ENCODE results near the gene METTL26.

Gene METTL26

GRCh38 chr16:637081-638018 lies 1.2 kb upstream of the METTL26 start:
- DNase-seq, result peak; percentile 62

- no peak for DNase-seq
Measured at GRCh38 chr16:635573-636205, 416 bp downstream of the METTL26 start.

- DNase-seq, result no peak
Measured at GRCh38 chr16:634996-635395, 1.1 kb downstream of the METTL26 start.

GRCh38 chr16:634051-634670 lies 1.9 kb downstream of the METTL26 start:
- no peak for DNase-seq

GRCh38 chr16:633336-634050 lies 2.6 kb downstream of the METTL26 start:
- no peak for DNase-seq

GRCh38 chr16:632486-633335 lies 3.4 kb downstream of the METTL26 start:
- no peak for DNase-seq

- DNase-seq, result no peak
Measured at GRCh38 chr16:631808-632358, 4.2 kb downstream of the METTL26 start.

- DNase-seq, result peak; percentile 14
Measured at GRCh38 chr16:630815-631405, 5.2 kb downstream of the METTL26 start, which contains the start of gene WFIKKN1. Gene WFIKKN1 (plus strand): TSS chr16:630985. CDS start chr16:631254, 269 bp downstream.

GRCh38 chr16:630249-630814 lies 5.8 kb downstream of the METTL26 start:
- DNase-seq, result no peak

- DNase-seq, result no peak
Measured at GRCh38 chr16:629833-630248, 6.3 kb downstream of the METTL26 start.

- DNase-seq, result no peak
Measured at GRCh38 chr16:629185-629832, 6.8 kb downstream of the METTL26 start.

GRCh38 chr16:628321-629061 lies 7.6 kb downstream of the METTL26 start:
- DNase-seq, result no peak

- DNase-seq, result no peak
Measured at GRCh38 chr16:627454-628239, 8.5 kb downstream of the METTL26 start.

GRCh38 chr16:626787-627453 lies 9.2 kb downstream of the METTL26 start:
- no peak for DNase-seq

- no peak for DNase-seq
Measured at GRCh38 chr16:625977-626765, 9.9 kb downstream of the METTL26 start.

- DNase-seq, result no peak
Measured at GRCh38 chr16:625117-625976, 10.8 kb downstream of the METTL26 start.
